Transverse colon (tissue), 4 donors: ENCODE measurements around the gene RIT2. TPM values are rescaled to one million over a fixed set of nuclear protein-coding genes. Genes with fewer than 3 reads are reported as not detected.

ENCODE experiments used
- DNase-seq: peaks from one replicate; pipeline ENCODE4 v3.0.0-alpha.2; 2019
- H3K27ac ChIP-seq, 4 donors: fragments of 200-600 bp; sonication (generic); 2 replicates each; pipeline ENCODE4 v1.5.1; 2016 to 2018; ENCODE audit warnings: inconsistent platforms in 4 of 4
- H3K27me3 ChIP-seq: fragments of 200-600 bp; sonication (generic); 2 replicates; pipeline ENCODE4 v1.5.1; 2017; ENCODE audit warnings: inconsistent platforms
- H3K36me3 ChIP-seq, 4 donors: fragments of 200-600 bp; sonication (generic); 2 replicates each; pipeline ENCODE4 v1.5.1; 2017 to 2019; ENCODE audit warnings: inconsistent platforms in 4 of 4
- H3K4me1 ChIP-seq, 4 donors: fragments of 200-600 bp; sonication (generic); 2 replicates each; pipeline ENCODE4 v1.5.1; 2017 to 2020; ENCODE audit warnings: inconsistent platforms in 4 of 4
- H3K4me3 ChIP-seq, 4 donors: fragments of 200-600 bp; sonication (generic); 1 replicate in 1 of 4; 2 replicates in 3 of 4; pipeline versions ENCODE4 v1.5.1 to v1.6.1; 2017 to 2019; ENCODE audit warnings: inconsistent platforms in 4 of 4
- H3K9me3 ChIP-seq, 2 donors: fragments of 200-600 bp; sonication (generic); 2 replicates each; pipeline ENCODE4 v1.5.1; 2017 to 2019; ENCODE audit warnings: inconsistent platforms in 2 of 2
- CTCF ChIP-seq, 5 experiments: fragments of 200-600 bp in 3 of 5; fragments of 450-650 bp in 2 of 5; sonication (generic) in 3 of 5; IDR thresholded peaks; 1 replicate in 2 of 5; 2 replicates in 3 of 5; pipeline ENCODE4 v1.5.1; 2016 to 2017; ENCODE audit warnings: antibody characterized with exemption in 5 of 5, inconsistent platforms in 3 of 5, mild to moderate bottlenecking in 2 of 5, moderate library complexity in 1 of 5
- EP300 ChIP-seq: sonication (generic); formaldehyde crosslinking; IDR thresholded peaks from one replicate; pipeline ENCODE4 v1.6.1; 2017; ENCODE audit warnings: antibody characterized with exemption, low read depth
- POLR2A ChIP-seq: fragments of 450-650 bp; IDR thresholded peaks from one replicate; pipeline ENCODE4 v1.6.1; 2016; ENCODE audit warnings: antibody characterized with exemption, mild to moderate bottlenecking, moderate library complexity
- POLR2AphosphoS5 ChIP-seq, 3 donors: sonication (generic); formaldehyde crosslinking; IDR thresholded peaks; one replicate each; pipeline ENCODE4 v1.6.1; 2016; ENCODE audit warnings: antibody characterized with exemption in 3 of 3
- WGBS, 2 donors: methylation state at CpG; one replicate each; pipeline ENCODE4 v1.1.5; 2018; ENCODE audit warnings: low coverage in 1 of 2; 5-methylcytosine and 5-hydroxymethylcytosine counted together
- in situ Hi-C, 4 donors: fragments of 200-750 bp; cut with MboI; loops; one replicate each; pipeline versions ENCODE4 v1.15.0 to v1.15.1; 2017; ENCODE audit warnings: low sequenced_read_pairs in 3 of 4, low pct_ligation_motif_present in 1 of 4, low pct_unique_long_range_greater_than_20kb in 1 of 4
- intact Hi-C: fragments of 100-400 bp; cut with DNase I; formaldehyde crosslinking; loops from one replicate; pipeline ENCODE4 v1.15.1; 2023; ENCODE audit warnings: low total_unique reads
- total RNA-seq, 4 donors: library from RNA; depleted of rRNA; stranded (reverse); fragments of >200 nt; gene quantifications; one replicate each; pipeline ENCODE4 v1.1.0, GENCODE V29; 2016

The RIT2 gene
- total RNA-seq, 4 donors from 2014 or later, result not detected

DNA sequence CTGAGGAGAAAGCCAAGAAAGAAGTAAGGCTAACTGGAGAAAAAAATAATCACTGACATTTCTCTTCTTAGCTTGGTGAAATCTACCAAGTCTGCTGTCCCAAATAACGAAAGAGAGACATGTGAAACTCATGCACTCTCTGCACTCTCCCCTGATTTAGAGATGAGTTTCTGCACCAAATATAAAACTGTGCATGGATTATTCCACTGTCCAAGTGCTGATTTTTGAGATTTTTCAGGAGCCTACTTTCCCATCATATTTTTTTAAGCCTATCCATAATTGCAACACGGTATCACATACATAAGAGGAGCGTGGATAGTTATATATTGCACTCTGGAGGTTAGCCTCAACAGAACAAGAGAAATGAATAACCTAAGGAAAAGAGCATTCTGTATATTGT, 10.0 kb upstream of the RIT2 start:
- Histone ChIP-seq H3K9me3 (no peaks in the 10 kb centered on the region), H3K4me1 (no peaks in the 10 kb centered on the region), H3K4me3 (no peak overlapping the region), H3K27me3 (no peaks in the 10 kb centered on the region), H3K36me3 (no peaks in the 10 kb centered on the region), H3K27ac (no peak overlapping the region)
- TF ChIP-seq EP300 (no peak), POLR2A (no peak), CTCF (IDR thresholded peaks at IDR 0.05) (no peak), POLR2AphosphoS5 (IDR thresholded peaks at IDR 0.05) (no peak)
- intact Hi-C loops (no loop called here), in situ Hi-C loops (no loop called here)
- 55 to 80% methylated on average over 3 of the region's 3 CpGs for WGBS, 2 donors
- no peak for DNase-seq

- Histone ChIP-seq H3K27me3 (no peaks in the 10 kb centered on the region), H3K36me3 (no peaks in the 10 kb centered on the region), H3K4me3 (no peak overlapping the region), H3K9me3 (no peaks in the 10 kb centered on the region), H3K27ac (no peak overlapping the region), H3K4me1 (no peaks in the 10 kb centered on the region)
- in situ Hi-C loops, result no loop called here
- TF ChIP-seq POLR2AphosphoS5 (IDR thresholded peaks at IDR 0.05), result no peak
- no peak for DNase-seq
- intact Hi-C loops, result no loop called here
Measured at GRCh38 chr18:43122955-43123354, 7.5 kb upstream of the RIT2 start.

DNA sequence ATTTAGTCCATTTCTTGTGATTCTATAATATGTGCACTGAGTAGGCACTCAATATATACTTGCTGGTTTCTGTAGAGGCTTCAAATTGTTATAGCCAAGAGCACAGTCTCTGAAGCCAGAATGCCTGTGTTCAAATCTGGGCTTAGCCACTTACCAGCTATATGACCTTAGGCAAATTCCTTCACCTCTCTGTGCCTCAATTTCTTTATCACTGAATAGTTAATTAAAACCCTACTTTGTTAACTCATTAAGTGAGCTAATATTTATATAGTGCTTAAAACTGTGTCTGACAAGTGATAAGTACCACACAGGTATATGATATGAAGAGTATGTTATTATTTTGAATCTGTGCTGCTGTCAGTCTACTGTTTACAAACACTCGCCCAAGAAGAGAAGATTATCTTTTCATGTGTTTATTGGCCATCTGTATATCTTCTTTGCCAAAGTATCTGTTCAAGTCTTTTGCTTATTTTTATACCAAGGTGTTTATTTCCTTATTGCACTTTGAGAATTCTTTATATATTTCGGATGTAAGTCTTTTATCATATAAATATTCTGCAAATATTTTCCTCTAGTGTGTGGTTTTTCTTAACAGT, 1.3 kb upstream of the RIT2 start:
- in situ Hi-C loops (no loop called here), intact Hi-C loops (no loop called here)
- Histone ChIP-seq H3K4me3 (no peak overlapping the region), H3K9me3 (no peaks in the 10 kb centered on the region), H3K27ac (no peak overlapping the region), H3K36me3 (no peaks in the 10 kb centered on the region), H3K27me3 (peaks cover 3% of the 10 kb centered on the region), H3K4me1 (no peaks in the 10 kb centered on the region)
- TF ChIP-seq POLR2A, result no peak
- TF ChIP-seq POLR2AphosphoS5 (IDR thresholded peaks at IDR 0.05), result no peak
- no peak for TF ChIP-seq EP300
- no peak for TF ChIP-seq CTCF (IDR thresholded peaks at IDR 0.05)
- WGBS, 2 donors, result 39 to 49% methylated on average over 2 of the region's 2 CpGs
- DNase-seq, result no peak

DNA sequence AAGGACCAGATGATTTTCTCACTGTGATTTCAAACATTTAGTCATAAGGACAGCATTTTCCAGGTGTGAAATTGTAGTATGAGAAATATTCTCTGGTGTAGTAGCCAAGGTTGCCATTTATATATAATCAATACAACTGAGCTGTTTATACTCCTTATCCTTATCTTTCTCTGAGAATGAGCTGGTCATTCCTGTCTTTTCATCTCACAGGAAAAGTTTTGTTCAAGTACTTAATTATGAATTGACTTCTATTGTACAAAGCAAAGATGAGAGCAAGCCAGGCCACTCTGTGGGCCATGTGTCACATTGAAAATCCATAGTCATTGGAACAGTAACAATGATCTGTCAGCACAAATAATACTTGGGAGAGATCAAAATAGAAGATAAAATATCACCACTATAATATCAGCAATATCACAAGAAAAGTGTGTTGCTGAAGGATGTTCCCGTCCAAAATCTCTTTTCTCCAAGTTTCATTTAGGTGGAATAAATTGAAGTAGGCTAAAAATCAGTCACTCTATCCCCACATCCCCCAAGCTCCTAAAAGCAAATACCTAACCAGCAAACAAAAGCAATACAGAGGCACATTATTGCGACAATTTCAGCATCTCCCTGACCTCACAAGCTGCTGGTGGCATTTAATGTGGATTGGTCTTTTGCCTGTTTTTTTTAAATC, 2.1 kb downstream of the RIT2 start:
- Histone ChIP-seq H3K4me1 (no peaks in the 10 kb centered on the region), H3K9me3 (no peaks in the 10 kb centered on the region), H3K27ac (no peak overlapping the region), H3K27me3 (peaks cover 3% of the 10 kb centered on the region), H3K36me3 (no peaks in the 10 kb centered on the region), H3K4me3 (no peak overlapping the region)
- WGBS, 2 donors, result 64 to 81% methylated on average over 2 of the region's 2 CpGs
- in situ Hi-C loops (no loop called here), intact Hi-C loops (no loop called here)
- no peak for DNase-seq
- TF ChIP-seq POLR2A (no peak), POLR2AphosphoS5 (IDR thresholded peaks at IDR 0.05) (no peak), CTCF (IDR thresholded peaks at IDR 0.05) (no peak), EP300 (no peak)

GRCh38 chr18:43108882-43109281, 6.6 kb downstream of the RIT2 start:
- in situ Hi-C loops (no loop called here), intact Hi-C loops (no loop called here)
- Histone ChIP-seq H3K9me3 (no peaks in the 10 kb centered on the region), H3K4me1 (no peaks in the 10 kb centered on the region), H3K36me3 (no peaks in the 10 kb centered on the region), H3K4me3 (no peak overlapping the region), H3K27ac (no peak overlapping the region), H3K27me3 (no peaks in the 10 kb centered on the region)
- TF ChIP-seq CTCF (IDR thresholded peaks at IDR 0.05) (no peak), POLR2A (no peak), POLR2AphosphoS5 (IDR thresholded peaks at IDR 0.05) (no peak), EP300 (no peak)
- no peak for DNase-seq
- WGBS, 2 donors, result 46 to 54% methylated on average over 4 of the region's 4 CpGs
